Skeletal muscle cell (primary cell): Measurements from ENCODE around the gene PARD3B.

Source experiments
- DNase-seq: peaks from one replicate; pipeline ENCODE4 v3.0.0-alpha.2; 2010; ENCODE audit warnings: low read depth
- H3K4me3 ChIP-seq: 2 replicates; pipeline ENCODE4 v1.5.1; 2011; ENCODE audit warnings: low read depth, mild to moderate bottlenecking, control low read depth, low read length, moderate library complexity

PARD3B gene

DNA sequence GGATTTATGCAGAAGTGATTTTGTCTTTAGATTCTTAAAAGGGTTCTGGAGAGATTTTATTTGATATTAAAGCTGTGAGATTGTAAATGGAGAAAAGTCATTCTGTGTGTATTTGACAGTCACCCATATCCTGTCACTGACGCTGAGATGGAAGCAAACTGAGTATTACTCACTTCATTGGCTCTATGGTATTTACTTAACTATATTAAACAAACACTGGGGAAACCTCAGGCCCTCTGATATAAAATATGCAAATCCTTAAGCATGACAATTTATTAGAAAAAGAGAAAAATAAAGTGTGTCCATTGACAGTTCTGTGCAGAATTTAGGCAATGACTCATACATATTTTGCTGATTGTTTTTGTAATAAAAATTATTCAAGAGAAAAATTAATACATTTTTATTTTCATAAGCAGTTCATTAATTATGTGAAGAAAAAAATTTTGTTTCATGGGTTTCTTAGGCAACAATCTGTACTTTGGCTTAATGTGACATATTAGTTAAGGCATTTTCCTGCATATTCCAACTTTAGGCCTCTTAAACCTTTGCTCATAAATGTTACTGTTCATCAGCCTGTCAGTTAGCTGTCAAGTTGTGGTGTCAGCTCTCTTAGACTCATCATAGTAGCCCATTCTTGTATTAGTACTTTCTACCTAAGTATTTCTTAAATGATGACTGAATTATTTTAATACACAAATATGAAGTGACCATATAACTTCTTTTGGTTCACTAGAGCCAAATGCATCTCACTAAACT, 99.9 kb downstream of the PARD3B start:
- no peak overlapping the region for H3K4me3 ChIP-seq
- DNase-seq, result no peak

GRCh38 chr2:204647626-204648025, 102.4 kb downstream of the PARD3B start:
- no peak for DNase-seq

DNA sequence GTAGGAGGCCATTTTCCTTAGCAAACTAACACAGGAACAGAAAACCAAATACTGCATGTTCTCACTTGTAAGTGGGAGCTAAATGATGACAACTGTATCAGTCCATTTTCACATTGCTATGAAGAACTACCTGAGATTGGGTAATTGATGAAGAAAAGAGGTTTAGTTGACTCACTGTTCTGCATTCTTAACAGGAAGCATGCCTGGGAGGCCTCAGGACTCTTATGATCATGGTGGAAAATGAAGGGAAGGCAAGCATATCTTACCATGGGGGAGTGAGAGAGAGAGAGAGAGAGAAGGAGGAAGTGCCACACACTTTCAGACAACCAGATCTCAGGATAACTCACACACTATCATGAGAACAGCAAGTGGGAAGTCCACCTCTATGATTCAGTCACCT, 105.3 kb downstream of the PARD3B start:
- DNase-seq, result no peak
- no peak overlapping the region for H3K4me3 ChIP-seq

More at GRCh38 chr2:204647626-204648025, 102.4 kb downstream of the PARD3B start:
- no peak overlapping the region for H3K4me3 ChIP-seq

- no peak overlapping the region for H3K4me3 ChIP-seq
- DNase-seq, result no peak
Observed at GRCh38 chr2:204652063-204652462, 106.8 kb downstream of the PARD3B start.

DNA sequence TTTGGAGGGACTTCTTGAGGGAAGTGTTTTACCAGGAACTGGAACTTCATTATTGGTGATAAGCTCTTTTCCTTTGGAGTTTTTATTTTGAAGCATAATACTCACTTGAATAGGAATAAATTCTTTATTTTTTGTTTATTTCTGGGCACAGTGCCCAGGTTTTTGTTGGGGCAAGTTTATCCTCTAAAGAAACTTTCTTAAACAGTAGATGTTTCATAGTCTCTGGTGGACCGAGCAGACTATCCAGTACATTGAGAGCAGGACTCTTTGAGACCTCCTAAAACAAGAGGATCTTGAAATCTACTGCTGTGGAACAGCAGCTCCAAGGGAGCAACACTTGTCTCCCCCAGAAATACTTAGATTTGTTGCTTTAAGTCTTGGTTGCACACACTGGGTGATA, 109.4 kb downstream of the PARD3B start:
- H3K4me3 ChIP-seq, result no peak overlapping the region
- no peak for DNase-seq

- DNase-seq, result peak; percentile 43
- H3K4me3 ChIP-seq, result no peak overlapping the region
Observed at GRCh38 chr2:204655101-204655500, 109.8 kb downstream of the PARD3B start.

- DNase-seq, result no peak
- no peak overlapping the region for H3K4me3 ChIP-seq
Observed at GRCh38 chr2:204655626-204656025, 110.4 kb downstream of the PARD3B start.

- DNase-seq, result no peak
- H3K4me3 ChIP-seq, result no peak overlapping the region
Observed at GRCh38 chr2:204657024-204657423, 111.7 kb downstream of the PARD3B start.

DNA sequence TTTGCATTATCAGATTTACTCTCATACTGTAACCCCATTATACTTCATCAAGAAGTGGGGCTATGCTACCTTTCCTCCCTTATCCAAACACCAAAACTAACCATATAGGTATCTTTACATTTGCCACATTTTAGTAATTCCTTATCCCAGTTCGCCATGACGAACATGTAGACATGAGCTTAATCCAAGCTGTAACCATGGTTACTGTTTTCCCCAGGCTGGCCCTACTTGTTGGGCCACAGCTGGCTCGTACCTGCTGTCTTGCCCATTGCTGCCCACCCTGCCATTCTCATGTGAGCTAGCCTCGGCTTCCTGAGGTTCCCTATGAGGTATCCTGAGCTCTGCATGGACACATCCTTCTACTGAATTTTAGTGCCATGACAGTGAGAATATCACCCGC, 117.7 kb downstream of the PARD3B start:
- no peak overlapping the region for H3K4me3 ChIP-seq

DNA sequence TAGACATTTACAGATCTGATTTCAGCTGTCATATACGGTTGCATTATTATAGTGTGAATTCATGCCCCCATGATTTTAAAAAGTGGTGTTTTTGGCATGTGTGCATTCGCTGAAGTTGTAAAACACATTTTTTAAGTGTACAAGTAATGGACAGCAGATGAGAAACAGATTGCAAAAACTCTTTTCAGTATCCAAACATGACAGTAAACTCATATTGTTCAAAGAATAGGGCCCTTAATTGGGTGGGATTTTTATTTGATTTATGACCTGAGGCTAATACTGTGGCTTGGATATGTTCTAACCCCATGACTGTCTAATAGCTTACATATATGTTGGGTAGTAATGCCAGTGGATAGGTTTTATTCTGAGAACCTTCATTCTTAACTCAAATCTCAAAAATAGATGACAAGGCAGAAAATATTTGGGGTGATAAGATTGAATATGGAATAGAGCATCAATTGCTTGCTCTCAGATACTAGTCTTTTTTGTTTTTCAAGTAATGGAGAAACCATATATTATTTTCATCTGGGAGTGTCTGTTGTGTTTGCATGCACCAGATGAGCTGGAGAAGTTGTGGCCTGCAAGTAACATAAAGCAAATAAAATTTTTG, 118.6 kb downstream of the PARD3B start:
- no peak for DNase-seq
- no peak overlapping the region for H3K4me3 ChIP-seq

More for the DNA sequence above, 117.7 kb downstream of the PARD3B start:
- no peak for DNase-seq

DNA sequence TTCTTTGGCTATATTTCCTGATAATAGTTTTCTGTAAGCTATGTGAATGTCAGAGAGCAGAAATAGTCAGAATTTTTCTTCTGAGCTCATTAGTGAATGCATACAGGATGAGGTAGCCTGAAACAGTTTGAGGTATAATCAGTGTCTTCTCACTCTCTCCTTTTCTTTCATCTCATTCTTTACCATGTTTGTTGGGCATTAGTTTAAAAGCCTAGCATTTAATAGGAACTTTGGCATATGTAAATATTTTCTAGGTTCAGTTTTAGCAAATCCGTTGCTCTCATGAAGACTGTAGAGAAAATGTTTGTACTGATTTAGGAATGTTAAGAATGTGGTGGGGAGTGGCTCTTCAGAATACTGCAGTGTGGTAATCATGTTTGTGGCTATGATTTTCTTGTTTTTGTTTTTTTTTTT, 119.4 kb downstream of the PARD3B start:
- H3K4me3 ChIP-seq, result no peak overlapping the region
- no peak for DNase-seq

- no peak overlapping the region for H3K4me3 ChIP-seq
- DNase-seq, result no peak
Observed at GRCh38 chr2:204665207-204665606, 119.9 kb downstream of the PARD3B start.

- H3K4me3 ChIP-seq, result no peak overlapping the region
- DNase-seq, result no peak
Observed at GRCh38 chr2:204665771-204666170, 120.5 kb downstream of the PARD3B start.

GRCh38 chr2:204667990-204668389, 122.7 kb downstream of the PARD3B start:
- DNase-seq, result no peak
- H3K4me3 ChIP-seq, result no peak overlapping the region

DNA sequence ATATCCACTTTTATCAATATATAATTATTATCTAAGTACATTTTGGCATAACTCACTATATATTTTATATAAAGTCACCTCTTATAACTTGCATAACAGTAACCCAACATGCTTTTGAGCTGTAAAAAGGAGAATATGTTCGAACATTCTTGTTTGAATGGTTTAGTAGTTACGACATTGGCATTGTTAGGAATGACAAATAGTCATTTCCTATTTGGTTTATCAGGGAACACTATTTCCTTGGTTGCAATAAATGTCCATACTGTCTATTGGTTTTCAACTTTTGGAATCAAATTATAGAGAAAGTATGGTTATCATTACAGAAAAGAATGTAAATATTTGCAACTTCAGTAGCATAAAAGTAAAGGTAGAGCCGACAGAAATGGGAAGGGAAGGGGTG, 124.1 kb downstream of the PARD3B start:
- DNase-seq, result no peak
- no peak overlapping the region for H3K4me3 ChIP-seq

DNA sequence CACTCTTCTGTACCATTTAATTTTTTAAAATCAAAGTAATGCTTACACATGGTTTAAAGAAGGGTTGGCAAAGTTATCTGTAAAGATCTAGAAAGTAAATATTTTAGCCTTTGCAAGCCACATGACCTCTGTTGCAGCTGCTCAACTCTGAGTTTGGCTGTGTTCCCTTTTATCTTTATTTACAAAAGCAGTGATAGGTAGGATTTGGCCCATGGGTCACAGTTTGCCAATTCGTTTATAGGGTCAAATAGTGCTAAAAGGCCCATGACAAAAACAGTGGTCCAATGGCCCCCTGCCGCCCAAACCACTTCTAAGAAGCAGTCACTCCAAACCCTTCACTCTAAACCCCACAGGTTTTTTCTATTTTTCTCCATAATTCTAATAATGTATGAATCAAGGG, 124.8 kb downstream of the PARD3B start:
- no peak for DNase-seq
- H3K4me3 ChIP-seq, result no peak overlapping the region

GRCh38 chr2:204670756-204671155, 125.5 kb downstream of the PARD3B start:
- DNase-seq, result no peak
- H3K4me3 ChIP-seq, result no peak overlapping the region

- no peak overlapping the region for H3K4me3 ChIP-seq
- no peak for DNase-seq
Observed at GRCh38 chr2:204672772-204673171, 127.5 kb downstream of the PARD3B start.

GRCh38 chr2:204673877-204674276, 128.6 kb downstream of the PARD3B start:
- H3K4me3 ChIP-seq, result no peak overlapping the region
- no peak for DNase-seq

DNA sequence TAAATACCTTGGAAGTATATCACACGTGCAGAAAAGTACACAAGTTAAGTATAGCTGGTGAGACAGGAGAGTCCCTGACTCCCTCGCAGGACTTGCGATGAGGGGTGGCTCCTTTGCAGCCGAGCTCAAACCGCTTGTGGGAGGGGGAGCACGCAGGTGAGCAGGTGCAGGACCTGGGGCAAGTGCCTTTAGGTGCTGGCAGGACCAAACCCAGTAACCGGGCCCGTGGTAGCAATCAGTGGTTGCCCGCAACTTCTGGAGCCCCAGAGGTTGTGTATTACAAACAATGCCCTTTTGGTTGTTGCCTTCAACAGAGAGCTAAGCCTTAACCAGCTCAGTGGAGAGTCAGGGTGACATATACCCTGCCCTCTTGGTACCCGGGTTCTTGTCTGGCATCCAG, 132.8 kb downstream of the PARD3B start:
- H3K4me3 ChIP-seq, result no peak overlapping the region
- DNase-seq, result no peak

GRCh38 chr2:204680576-204680975, 135.3 kb downstream of the PARD3B start:
- no peak overlapping the region for H3K4me3 ChIP-seq
- no peak for DNase-seq
